Activated CD8-positive, alpha-beta T cell treated with anti-CD3 and anti-CD28 coated beads, Interleukin-2, amount 10 ng/mL, durations not matched to agents 7 days and 5 days (primary cell): ENCODE data around the gene CTSD. TPM values are rescaled to one million over a fixed set of nuclear protein-coding genes. Genes with fewer than 3 reads are reported as not detected.
A peak's percentile ranks its signal among the peaks of the same experiment; 100 is the strongest.

ENCODE experiments used
- ATAC-seq: fragments of 150-1000 bp; cut with Tn5 transposase; one replicate; pipeline ENCODE4 v1.10.0; 2021; ENCODE audit warnings: moderate library complexity
- CTCF ChIA-PET: fragments of 350-600 bp; sonication (Branson Sonifier 250); formaldehyde crosslinking; loops from one replicate; lab custom pipeline; 2021; ENCODE audit warnings: antibody characterized with exemption; lab: Charles Lee
- POLR2A ChIA-PET: fragments of 350-600 bp; sonication (Branson Sonifier 250); formaldehyde crosslinking; loops from one replicate; lab custom pipeline; 2021; ENCODE audit warnings: antibody characterized with exemption; lab: Charles Lee
- DNase-seq: peaks from one replicate; pipeline ENCODE4 v3.0.0-alpha.2; 2020
- H3K27ac Mint-ChIP-seq: one replicate; pipeline ENCODE4 v1.8.0; 2021; ENCODE audit warnings: mild to moderate bottlenecking, mixed read lengths
- H3K27me3 Mint-ChIP-seq: one replicate; pipeline ENCODE4 v1.8.0; 2021; ENCODE audit warnings: low read depth, mixed read lengths
- H3K36me3 Mint-ChIP-seq: one replicate; pipeline ENCODE4 v1.8.0; 2021; ENCODE audit warnings: low read depth, mixed read lengths
- H3K4me1 Mint-ChIP-seq: one replicate; pipeline ENCODE4 v1.8.0; 2021; ENCODE audit warnings: low read depth, mixed read lengths
- H3K4me3 Mint-ChIP-seq: one replicate; pipeline ENCODE4 v1.8.0; 2021; ENCODE audit warnings: mild to moderate bottlenecking, mixed read lengths
- H3K9me3 Mint-ChIP-seq: one replicate; pipeline ENCODE4 v1.8.0; 2022; ENCODE audit warnings: mixed read lengths; ENCODE audit not compliant: insufficient read depth
- total RNA-seq, 2 experiments: library from RNA; stranded (reverse); gene quantifications; one replicate each; pipeline ENCODE4 v1.2.3, GENCODE V29; 2021

The CTSD gene
- total RNA-seq, 2 experiments from 2014 or later: 153 to 172 TPM

DNA sequence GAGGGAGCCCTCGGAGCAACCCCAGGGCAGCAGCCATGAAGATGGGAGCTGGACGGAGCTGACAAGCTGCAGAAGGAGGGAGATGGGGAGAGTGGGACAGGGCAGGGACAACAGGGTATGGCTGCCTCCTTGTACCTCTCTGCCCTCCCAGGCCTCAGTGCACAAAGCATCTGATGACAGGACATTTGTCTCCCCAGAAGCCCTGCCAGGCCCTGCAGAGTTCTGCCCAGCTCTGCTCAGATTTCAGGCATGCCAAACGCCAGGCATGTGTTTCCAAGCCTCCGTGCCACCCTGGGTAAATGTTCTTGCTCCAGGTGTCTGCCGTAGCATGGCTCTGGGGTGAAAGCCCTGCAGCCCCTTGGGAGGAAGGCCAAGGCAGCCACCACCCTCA, 12.2 kb downstream of the CTSD start:
- ChIA-PET CTCF (no interaction called here), POLR2A (interaction anchor here (0.6 kb wide), 1 partner anchor 130 kb away, joined by 3 read pairs; no protein-coding TSS in a partner anchor)
- ATAC-seq (no peak), DNase-seq (no peak)
- Mint-ChIP-seq H3K27me3 (peaks cover 20% of the 10 kb centered on the region), H3K4me1 (peaks cover 46% of the 10 kb centered on the region), H3K36me3 (peaks cover 21% of the 10 kb centered on the region), H3K9me3 (no peaks in the 10 kb centered on the region), H3K27ac (no peak overlapping the region), H3K4me3 (no peak overlapping the region)

GRCh38 chr11:1750840-1751530, 12.7 kb downstream of the CTSD start:
- Mint-ChIP-seq H3K27ac (no peak overlapping the region), H3K9me3 (no peaks in the 10 kb centered on the region), H3K4me3 (no peak overlapping the region), H3K27me3 (peaks cover 20% of the 10 kb centered on the region), H3K4me1 (peaks cover 40% of the 10 kb centered on the region), H3K36me3 (peaks cover 16% of the 10 kb centered on the region)
- POLR2A ChIA-PET: interaction anchor here (0.6 kb wide), 1 partner anchor 130 kb away, joined by 3 read pairs; no protein-coding TSS in a partner anchor
- no peak for ATAC-seq
- no peak for DNase-seq
- CTCF ChIA-PET: no interaction called here

DNA sequence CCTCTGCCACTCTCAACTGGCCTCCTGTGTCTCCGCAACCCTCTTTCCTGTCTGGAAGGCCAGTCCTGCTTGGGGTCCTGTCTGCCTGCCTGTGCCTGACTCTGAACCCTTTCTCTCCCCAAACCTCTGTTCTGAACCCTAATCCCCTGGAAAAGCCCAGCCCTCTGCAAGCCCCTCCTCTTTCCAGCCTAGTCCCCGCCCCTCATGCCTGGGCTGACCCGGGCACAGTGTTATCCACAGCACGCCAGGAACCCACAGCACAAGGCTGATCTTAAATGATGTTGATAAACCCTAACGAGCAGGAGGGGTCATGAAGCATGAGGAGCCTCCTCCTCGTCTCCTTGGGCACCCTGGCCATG, 13.3 kb downstream of the CTSD start, which contains the start of gene IFITM10:
TSS of gene IFITM10 (minus strand) at position 115 of the 359 bp plus-strand sequence. CDS start 153 bp downstream, outside the sequence.
- ChIA-PET CTCF (no interaction called here), POLR2A (no interaction called here)
- peak within 1 kb of the TSS; percentile 34 for H3K27ac Mint-ChIP-seq
- peaks cover 11% of the 10 kb centered on the region for H3K36me3 Mint-ChIP-seq
- no peak within 1 kb of the TSS for H3K4me3 Mint-ChIP-seq
- ATAC-seq (no peak), DNase-seq (no peak)
- H3K27me3 Mint-ChIP-seq: peaks cover 20% of the 10 kb centered on the region
- no peaks in the 10 kb centered on the region for H3K9me3 Mint-ChIP-seq
- H3K4me1 Mint-ChIP-seq: peaks cover 35% of the 10 kb centered on the region

GRCh38 chr11:1749395-1750351, 14.1 kb downstream of the CTSD start:
- Mint-ChIP-seq H3K9me3 (no peaks in the 10 kb centered on the region), H3K27ac (peak overlapping the region; percentile 34), H3K36me3 (peaks cover 5% of the 10 kb centered on the region), H3K4me3 (no peak overlapping the region), H3K27me3 (peaks cover 22% of the 10 kb centered on the region), H3K4me1 (peaks cover 27% of the 10 kb centered on the region)
- no peak for ATAC-seq
- no peak for DNase-seq
- ChIA-PET POLR2A (interaction anchor here (0.8 to 1.6 kb wide), 2 partner anchors 8 to 29 kb away, joined by 3 to 4 read pairs; no protein-coding TSS in a partner anchor), CTCF (no interaction called here)

GRCh38 chr11:1748636-1749394, 14.9 kb downstream of the CTSD start:
- no peak overlapping the region for H3K27ac Mint-ChIP-seq
- H3K27me3 Mint-ChIP-seq: peaks cover 22% of the 10 kb centered on the region
- H3K36me3 Mint-ChIP-seq: peaks cover 5% of the 10 kb centered on the region
- H3K9me3 Mint-ChIP-seq: no peaks in the 10 kb centered on the region
- DNase-seq (no peak), ATAC-seq (peak; percentile 37)
- peak overlapping the region; percentile 28 for H3K4me3 Mint-ChIP-seq
- POLR2A ChIA-PET: interaction anchor here (0.8 to 1.6 kb wide), 2 partner anchors 9 to 30 kb away, joined by 3 to 4 read pairs; no protein-coding TSS in a partner anchor
- CTCF ChIA-PET: no interaction called here
- H3K4me1 Mint-ChIP-seq: peaks cover 24% of the 10 kb centered on the region

DNA sequence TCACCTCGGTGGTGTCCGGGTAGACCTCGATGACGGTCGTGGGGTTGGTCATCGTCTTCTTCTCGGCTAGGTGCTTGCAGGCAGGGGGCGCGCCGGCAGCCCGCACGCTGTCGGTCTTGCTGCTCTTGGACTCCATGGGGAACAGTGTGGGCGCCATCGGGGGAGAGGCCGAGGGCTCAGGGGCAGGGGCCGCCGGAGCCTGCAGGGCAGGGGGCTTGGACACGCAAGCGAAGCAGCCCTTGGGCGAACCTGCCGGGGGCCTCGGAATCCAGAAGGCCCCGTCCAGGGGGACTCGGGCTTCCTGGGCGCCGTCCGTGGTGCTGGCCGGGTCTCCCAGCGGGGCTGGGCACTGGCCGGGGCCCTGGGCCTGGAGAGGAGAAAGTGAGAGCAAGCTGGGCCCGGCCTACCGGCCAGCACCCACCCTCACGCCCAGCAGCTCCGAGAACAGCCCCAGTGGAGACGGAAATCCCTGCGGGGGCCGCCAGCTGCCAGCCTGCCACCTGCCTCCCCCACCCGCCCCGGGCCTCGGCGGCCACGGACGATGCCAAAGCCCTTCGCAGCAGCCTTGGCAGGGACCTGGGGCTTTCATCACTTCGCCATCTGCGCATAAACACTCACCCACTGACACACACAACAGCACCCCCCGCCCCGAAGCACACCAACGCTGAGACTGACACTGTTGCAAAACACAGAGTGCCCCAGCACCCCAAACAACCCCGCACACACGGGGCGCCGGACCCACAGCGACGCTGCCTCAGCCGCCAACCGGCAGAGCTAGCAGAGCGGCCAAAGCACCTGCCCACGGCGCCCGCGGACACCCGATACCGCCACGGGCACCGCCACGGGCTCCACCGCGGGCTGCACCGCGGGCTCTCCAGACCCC, 15.7 kb downstream of the CTSD start:
- ChIA-PET CTCF (no interaction called here), POLR2A (no interaction called here)
- H3K27me3 Mint-ChIP-seq: peaks cover 22% of the 10 kb centered on the region
- peaks cover under 1% of the 10 kb centered on the region for H3K36me3 Mint-ChIP-seq
- DNase-seq: no peak
- no peaks in the 10 kb centered on the region for H3K9me3 Mint-ChIP-seq
- ATAC-seq: no peak
- no peak overlapping the region for H3K27ac Mint-ChIP-seq
- no peak overlapping the region for H3K4me3 Mint-ChIP-seq
- H3K4me1 Mint-ChIP-seq: peaks cover 19% of the 10 kb centered on the region

GRCh38 chr11:1746956-1747752, 16.6 kb downstream of the CTSD start:
- H3K4me1 Mint-ChIP-seq: peaks cover 18% of the 10 kb centered on the region
- no peak for DNase-seq
- POLR2A ChIA-PET: no interaction called here
- no peak for ATAC-seq
- H3K4me3 Mint-ChIP-seq: no peak overlapping the region
- no peaks in the 10 kb centered on the region for H3K36me3 Mint-ChIP-seq
- H3K27me3 Mint-ChIP-seq: peaks cover 22% of the 10 kb centered on the region
- H3K27ac Mint-ChIP-seq: no peak overlapping the region
- H3K9me3 Mint-ChIP-seq: no peaks in the 10 kb centered on the region
- CTCF ChIA-PET: no interaction called here

DNA sequence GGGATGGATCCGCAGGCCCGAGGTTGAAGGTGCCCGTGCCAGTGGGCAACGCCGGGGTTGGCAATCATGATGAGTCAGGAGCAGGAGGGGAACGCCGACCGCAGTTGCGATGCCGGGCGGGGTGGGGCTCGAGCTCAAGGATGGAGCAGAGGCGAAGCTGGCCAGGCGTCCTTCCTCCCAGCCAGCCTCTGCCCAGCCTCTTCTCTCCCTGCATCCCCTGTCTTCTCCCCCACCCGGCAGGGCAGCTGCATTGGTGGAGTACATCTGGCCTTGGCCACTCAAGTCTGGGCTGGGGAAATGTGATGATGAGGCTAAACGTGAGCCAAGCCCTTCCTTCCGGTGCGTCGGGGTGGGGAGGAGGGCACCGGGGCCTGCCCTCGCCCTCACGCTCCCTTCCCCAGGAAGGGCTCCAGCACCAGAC, 17.2 kb downstream of the CTSD start:
- Mint-ChIP-seq H3K36me3 (no peaks in the 10 kb centered on the region), H3K4me3 (no peak overlapping the region), H3K9me3 (no peaks in the 10 kb centered on the region), H3K27me3 (peaks cover 22% of the 10 kb centered on the region), H3K27ac (no peak overlapping the region), H3K4me1 (peaks cover 15% of the 10 kb centered on the region)
- POLR2A ChIA-PET: no interaction called here
- DNase-seq: no peak
- CTCF ChIA-PET: no interaction called here
- no peak for ATAC-seq

DNA sequence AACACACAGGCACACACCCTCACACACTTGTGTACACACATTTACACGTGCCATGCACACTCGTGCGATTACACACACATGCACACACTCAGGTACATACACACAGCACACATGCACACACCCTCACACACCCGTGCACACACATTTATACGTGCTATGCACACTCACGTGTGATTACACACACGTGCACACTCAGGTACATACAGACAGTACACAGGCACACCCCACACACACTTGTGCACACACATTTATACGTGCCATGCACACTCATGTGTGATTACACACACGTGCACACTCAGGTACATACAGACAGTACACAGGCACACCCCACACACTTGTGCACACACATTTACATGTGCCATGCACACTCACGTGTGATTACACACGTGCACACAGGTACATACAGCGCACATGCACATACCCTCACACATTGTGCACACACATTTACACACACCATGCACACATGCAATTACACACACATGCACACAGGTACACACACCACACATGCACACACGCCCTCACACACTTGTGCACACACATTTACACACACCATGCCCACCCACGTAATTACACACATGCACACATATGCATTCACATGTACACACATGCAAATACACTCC, 17.9 kb downstream of the CTSD start:
- POLR2A ChIA-PET: no interaction called here
- no peak for ATAC-seq

More for the DNA sequence above, 17.9 kb downstream of the CTSD start:
- peaks cover 15% of the 10 kb centered on the region for H3K4me1 Mint-ChIP-seq
- H3K27ac Mint-ChIP-seq: no peak overlapping the region
- H3K9me3 Mint-ChIP-seq: no peaks in the 10 kb centered on the region
- H3K27me3 Mint-ChIP-seq: peaks cover 22% of the 10 kb centered on the region
- no peak for DNase-seq
- CTCF ChIA-PET: no interaction called here
- H3K36me3 Mint-ChIP-seq: no peaks in the 10 kb centered on the region
- H3K4me3 Mint-ChIP-seq: no peak overlapping the region
